GM12874 (cell line): Measurements from ENCODE around the gene C6orf15.

Source experiments
- TF ChIP-seq, protein P1 (sequence below): IDR thresholded peaks from 2 replicates; pipeline ENCODE4 v1.5.1; 2011; ENCODE audit warnings: low read depth, mild to moderate bottlenecking, control low read depth, low read length, moderate library complexity; ENCODE audit not compliant: insufficient read depth

C6orf15 gene

GRCh38 chr6:31142361-31142761 is 30.0 kb upstream of the C6orf15 start:
- TF ChIP-seq, protein P1, sequence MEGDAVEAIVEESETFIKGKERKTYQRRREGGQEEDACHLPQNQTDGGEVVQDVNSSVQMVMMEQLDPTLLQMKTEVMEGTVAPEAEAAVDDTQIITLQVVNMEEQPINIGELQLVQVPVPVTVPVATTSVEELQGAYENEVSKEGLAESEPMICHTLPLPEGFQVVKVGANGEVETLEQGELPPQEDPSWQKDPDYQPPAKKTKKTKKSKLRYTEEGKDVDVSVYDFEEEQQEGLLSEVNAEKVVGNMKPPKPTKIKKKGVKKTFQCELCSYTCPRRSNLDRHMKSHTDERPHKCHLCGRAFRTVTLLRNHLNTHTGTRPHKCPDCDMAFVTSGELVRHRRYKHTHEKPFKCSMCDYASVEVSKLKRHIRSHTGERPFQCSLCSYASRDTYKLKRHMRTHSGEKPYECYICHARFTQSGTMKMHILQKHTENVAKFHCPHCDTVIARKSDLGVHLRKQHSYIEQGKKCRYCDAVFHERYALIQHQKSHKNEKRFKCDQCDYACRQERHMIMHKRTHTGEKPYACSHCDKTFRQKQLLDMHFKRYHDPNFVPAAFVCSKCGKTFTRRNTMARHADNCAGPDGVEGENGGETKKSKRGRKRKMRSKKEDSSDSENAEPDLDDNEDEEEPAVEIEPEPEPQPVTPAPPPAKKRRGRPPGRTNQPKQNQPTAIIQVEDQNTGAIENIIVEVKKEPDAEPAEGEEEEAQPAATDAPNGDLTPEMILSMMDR: no peak

DNA sequence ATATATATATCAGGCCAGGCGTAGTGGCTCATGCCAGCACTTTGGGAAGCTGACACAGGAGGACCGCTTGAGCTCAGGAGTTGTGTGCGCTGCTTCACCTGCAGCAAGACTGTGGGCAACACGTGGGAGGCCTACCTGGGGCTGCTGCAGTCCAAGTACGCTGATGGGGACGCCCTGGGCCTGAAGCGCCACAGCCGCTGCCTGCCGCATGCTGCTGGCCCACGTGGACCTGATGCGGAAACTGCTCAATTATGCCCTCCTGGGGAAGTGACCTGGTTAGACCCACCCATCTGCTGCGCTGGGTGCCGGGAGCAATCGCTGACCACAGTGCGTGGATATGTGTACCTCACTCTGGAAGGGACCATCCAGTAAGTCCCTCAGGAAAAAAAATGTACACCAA is 28.3 kb upstream of the C6orf15 start:
- TF ChIP-seq, protein P1: no peak

DNA sequence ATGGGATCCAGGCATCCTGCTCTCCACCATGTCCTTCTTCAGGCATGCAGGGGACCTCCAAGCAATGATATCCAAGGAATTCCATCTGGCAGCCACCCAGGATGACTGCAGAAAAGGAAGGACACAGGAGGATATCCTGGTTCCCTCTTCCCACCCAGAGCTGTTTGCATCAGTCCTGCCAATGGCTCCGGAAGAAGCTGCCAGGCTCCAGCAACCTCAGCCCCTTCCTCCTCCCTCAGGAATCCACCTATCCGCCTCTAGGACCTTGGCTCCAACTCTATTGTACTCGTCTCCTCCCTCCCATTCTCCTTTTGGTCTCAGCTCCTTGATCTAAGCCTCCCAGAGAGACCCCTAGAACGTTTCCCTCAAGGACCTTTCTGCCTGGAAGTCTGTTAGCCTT is 27.2 kb upstream of the C6orf15 start:
- TF ChIP-seq, protein P1: no peak

- TF ChIP-seq, protein P1: no peak
Measured at GRCh38 chr6:31138982-31139381, 26.6 kb upstream of the C6orf15 start, which contains the start of gene PSORS1C2. Gene PSORS1C2 (minus strand): TSS chr6:31139066. CDS start chr6:31139026, 40 bp downstream.

DNA sequence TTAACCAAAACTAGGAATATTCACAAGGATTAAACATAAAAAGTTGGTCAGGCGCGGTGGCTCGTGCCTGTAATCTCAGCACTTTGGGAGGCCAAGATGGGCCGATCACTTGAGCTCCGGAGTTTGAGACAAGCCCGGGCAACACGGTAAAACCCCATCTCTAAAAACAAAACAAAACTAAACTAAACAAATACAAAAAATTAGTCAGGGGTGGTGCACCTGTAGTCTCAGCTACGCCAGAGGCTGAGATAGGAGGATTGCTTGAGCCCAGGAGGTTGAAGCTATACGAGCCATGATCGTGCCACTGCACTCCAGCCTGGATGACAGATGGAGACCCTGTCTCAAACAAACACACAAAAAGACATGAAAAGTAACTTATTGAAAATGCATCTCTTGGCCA is 23.3 kb upstream of the C6orf15 start:
- TF ChIP-seq, protein P1: no peak

GRCh38 chr6:31132806-31133205 is 20.4 kb upstream of the C6orf15 start:
- TF ChIP-seq, protein P1: no peak

- TF ChIP-seq, protein P1: no peak
Measured at GRCh38 chr6:31131595-31131994, 19.2 kb upstream of the C6orf15 start.

- TF ChIP-seq, protein P1: no peak
Measured at GRCh38 chr6:31130751-31131150, 18.4 kb upstream of the C6orf15 start.
